ENCODE results near the gene DDX23. TPM values are rescaled to one million over a fixed set of nuclear protein-coding genes. Genes with fewer than 3 reads are reported as not detected.
"Not testable (repeated sequence)": the region's sequence is repeated elsewhere in the genome, so short reads cannot be mapped to it uniquely, and the experiment has no call there.

The DDX23 gene
- 59.8 TPM for polyA plus RNA-seq (ENCODE audit: insufficient read length)

DNA sequence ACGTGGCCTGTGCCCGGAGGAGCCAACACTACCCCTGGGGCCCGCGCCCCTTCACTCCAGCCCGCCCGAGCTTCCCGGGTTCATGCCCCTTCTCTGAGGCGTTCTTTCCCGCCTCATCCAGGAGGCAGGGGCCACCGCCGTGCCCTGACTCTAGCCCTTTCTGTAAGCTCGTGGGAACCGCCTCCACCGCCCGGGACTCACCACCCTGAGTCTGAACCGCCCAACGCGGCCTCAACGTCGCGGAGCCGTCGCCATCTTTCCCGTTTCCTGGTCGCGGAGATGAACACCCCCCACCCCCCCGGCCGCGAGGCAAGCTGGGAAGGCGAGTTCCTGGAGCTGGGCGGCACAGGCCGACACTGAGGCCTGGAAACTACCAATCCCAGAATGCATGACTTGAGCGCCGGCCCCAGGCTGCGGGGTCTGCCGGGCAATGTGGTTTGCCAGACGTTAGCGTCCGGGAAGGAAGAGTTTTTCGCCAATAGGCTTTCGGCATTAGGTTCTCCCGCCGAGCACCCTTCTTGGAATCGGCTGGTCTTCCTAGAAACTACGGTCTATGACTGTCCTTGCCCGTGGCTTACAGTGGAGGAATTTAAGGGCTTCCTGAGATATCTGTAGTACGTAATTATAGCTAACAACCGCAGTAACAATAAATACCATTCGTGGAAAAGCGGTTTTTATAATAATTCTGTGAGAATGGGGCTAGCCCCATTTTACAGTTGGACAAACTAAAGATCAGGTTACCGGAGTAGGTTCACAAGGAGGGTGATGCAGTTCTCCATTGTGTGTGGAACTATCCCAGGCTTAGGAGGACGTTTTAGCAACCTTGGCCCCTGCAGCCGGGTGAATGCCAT lies at the start of gene DDX23:
Gene DDX23, minus strand, starts transcription at position 281 of the 851 bp plus-strand sequence. CDS start 6,381 bp downstream, outside the sequence.
- DNase-seq, result peak; percentile 98

GRCh38 chr12:48901278-48901677 lies 49.3 kb upstream of the DDX23 start:
- no peak for DNase-seq

DNA sequence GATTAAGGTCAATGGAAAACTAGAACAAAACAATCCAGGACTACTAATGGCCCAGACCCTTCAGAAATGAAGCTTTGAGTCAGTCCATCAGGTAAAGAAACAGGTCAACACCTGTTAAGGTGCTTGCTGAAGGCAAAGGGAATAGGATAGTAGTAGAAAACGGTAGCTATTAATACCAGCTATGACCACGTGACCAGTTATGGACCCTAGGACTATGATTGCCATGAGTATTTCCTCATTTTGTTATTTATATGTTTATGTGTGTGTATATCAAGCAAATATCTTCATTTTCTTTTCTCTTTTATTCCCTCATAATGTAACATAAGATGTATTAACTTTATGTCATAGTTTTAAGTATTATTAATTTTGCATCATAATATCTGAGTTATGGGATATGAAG lies 47.7 kb upstream of the DDX23 start:
- DNase-seq, result no peak

DNA sequence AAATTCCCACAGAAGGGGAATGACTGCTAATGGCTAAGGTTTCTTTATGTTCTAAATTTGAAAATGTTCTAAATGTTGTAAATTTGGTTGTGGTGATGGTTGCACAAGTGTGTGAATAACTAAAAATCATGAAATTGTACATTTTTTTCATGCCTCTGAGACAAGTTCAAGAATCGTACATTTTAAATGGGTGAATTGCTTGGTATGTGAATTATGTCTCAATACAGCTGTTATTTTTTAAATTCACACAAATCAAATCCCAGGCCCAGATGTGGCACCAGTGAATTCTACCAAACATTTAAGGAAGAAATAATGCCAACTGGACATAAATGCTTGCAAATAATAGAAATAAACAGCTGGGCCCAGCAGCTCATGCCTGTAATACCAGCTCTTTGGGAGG lies 42.3 kb upstream of the DDX23 start:
- DNase-seq, result no peak

DNA sequence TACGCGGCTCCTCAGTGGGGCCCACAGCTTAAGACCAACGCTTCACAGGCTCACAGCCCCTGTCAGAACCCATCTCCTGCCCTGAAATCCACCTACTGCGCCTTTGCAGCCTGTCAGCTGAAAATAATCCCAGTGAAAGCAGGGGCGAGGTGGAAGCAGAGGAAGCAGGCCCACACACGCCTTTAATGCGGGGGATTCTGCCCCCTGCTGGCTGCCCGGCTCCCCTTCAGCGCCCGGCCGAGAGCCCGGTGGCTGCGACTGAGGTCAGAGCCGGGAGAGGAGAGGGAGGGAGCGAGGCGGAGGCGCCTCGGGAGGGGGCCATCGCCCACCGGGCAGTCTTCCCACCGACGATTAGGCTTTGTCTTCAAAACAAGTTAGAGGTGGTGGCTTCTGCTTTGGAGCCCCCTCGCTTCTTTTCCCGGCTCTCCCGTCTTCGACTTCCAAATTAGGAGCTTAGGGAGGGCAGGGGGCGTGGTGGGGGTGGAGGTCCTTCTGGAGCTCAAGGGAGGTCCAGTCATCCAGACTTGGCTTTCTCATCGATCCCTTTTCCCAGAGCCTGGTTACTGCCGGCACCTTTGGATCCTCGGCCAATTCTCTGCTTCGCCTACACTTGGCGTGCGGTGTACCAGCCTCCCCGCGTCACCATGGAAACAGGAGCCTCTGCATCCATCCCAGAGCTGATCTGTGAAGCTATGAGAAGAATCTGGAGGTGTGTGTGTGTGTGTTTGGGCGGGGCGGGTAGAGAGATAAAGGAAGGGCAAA lies 38.9 kb upstream of the DDX23 start:
- DNase-seq, result peak; percentile 79

DNA sequence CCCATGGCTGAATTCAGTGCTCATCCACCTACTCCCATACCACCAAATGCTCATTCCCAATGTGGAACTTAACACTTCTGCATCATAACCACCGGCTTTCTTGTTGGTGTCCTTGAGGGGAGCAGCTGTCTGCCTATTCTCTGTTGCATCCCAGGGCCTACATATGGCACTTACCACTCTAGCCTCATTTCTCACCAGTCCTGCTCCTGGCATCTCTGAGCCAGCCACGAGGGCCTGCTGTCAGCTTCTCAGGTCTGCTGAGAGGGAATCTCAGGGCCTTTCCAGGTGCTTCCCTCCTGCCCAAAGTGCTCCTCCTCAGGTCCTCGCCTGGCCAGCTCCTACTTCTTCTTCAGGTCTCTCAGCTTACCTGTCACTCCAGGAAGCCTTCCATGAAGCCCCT lies 37.7 kb upstream of the DDX23 start:
- DNase-seq, result no peak

DNA sequence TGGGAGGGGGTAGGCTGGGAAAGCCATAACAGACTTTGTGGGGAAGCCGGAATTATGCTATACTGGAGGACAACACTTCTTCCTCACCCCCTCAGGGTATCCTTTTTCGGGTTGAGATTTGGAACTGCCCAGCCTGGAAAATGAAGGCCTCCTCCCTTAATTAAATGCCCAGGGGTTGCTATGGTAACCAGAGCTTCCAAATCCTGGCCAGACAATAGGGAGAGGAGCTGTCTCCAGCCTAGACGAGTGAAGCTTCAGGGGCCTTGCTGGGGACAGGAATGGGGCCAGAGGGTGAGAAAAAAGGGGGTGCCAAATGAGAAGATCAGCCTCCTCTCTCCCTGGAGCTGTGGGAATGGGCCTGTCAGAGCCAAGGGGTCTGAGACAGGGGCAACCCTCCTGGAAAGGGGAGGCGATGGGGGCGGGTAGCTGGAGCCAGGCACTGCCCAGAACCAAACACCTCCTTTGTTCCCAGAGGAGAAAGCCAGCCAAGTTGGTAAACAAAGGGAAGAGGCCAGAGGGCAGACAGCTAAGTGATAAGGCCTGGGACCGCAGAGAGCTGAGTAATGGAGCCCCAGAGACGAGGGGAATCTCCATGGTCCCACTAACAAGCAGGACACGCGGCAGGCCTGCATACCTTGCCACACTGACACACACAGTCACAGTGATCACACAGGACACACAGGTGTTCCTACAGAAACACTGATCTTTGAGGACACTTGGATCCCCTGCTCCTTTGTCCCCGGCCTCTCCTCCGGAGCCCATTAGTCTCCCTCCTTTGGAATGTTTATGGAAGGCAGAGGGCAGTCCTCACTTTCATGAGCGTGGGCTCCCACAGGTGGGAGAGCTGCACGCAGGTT lies 31.6 kb upstream of the DDX23 start:
- no peak for DNase-seq

GRCh38 chr12:48882972-48883304 lies 31.0 kb upstream of the DDX23 start:
- DNase-seq, result no peak

- DNase-seq, result peak; percentile 48
These were observed 30.3 kb upstream of the DDX23 start for GRCh38 chr12:48882315-48882687.

DNA sequence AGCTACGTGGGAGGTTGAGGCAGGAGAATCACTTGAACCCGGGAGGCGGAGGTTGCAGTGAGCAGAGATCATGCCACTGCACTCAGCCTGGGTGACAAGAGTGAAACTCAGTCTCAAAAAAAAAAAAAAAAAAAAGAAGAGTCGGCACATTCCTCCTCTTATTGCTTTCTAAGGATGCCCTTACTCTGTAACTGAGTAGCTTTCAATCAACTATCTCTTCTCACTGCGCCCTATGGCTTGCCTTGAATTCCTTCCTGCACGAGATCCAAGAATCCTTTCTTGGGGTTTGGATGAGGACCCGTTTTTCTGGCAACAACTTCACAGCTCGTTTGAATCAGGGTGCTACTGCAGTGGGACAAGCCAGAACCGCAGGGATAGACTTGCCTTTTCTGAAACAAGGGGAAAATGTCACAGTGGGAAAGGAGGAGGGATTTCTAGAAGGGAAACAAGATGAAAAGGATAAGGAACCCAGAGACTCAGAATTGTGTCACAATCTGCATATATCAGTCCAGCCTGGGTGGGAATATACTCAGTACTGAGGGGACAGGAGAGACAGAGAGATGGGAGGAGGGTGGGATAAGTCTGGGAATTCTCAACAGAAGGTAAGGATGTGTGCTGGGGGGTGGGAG lies 29.8 kb upstream of the DDX23 start:
- DNase-seq, result no peak

- DNase-seq, result no peak
These were observed 28.7 kb upstream of the DDX23 start for GRCh38 chr12:48880647-48881046.

- no peak for DNase-seq
These were observed 26.6 kb upstream of the DDX23 start for GRCh38 chr12:48878548-48878947.

DNA sequence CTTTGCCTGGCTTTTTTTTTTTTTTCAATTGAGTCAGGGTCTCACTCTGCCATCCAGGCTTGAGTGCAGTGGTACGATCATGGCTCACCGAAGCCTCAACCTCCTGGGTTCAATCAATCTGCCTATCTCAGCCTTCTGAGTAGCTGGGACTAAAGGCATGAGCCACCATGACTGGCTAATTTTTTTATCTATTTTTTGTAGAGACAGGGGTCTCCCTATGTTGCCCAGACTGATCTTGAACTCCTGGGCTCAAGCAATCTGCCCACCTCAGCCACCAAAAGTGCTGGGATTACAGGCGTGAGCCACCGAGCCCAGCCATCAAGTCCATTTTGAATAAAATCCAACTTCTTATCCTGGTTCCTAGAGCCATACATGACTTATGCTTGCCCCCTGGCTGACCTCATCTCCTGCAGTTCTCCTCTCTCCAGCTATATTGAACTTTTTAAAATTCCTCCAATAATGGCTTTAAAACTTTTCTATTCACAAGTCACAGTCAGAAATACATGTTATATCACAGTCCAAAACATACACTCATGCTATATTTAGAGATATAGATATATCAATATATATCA lies 24.1 kb upstream of the DDX23 start:
- DNase-seq, result no peak

- not testable (repeated sequence) for DNase-seq
These were observed 21.6 kb upstream of the DDX23 start for GRCh38 chr12:48873534-48873933.

DNA sequence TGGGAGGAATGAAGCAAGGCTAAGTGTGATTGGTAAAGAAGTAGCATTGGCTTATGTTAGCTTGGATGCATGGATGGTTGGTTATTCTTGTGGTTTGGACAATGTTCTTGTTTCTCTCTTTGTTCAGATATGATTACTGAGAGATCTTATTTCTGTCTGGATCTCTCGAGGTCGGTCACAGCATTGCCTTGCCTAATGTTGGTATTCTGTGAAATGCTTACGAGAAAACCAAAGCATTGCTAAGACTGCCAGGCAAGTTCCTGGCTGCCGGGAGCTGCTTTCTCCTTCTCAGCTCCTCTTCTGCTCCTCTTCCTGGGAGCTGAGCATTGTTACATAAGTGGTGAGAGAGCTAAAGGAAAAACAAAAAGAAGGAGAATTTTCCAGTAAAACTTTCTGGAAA lies 21.1 kb upstream of the DDX23 start:
- no peak for DNase-seq

DNA sequence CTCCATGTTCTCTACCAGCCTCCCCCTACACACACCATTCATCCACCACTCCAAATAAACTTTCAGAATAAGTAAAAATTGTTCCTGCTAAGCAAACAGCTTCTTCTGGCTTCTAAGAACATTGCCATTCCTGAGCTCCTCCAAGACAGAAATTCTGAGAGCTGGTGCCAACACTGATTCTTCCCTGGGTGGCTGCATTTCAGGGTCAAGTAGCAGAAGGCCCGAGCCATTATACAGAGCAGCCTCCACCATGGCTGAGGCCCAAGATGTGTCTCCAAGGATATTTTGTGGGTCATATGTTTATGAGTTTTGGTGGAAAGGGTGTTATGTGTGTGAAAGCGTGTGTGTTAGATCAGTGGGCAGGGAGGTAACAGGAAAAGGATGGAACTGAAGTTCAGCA lies 17.2 kb upstream of the DDX23 start:
- no peak for DNase-seq

- DNase-seq, result no peak
These were observed 16.5 kb upstream of the DDX23 start for GRCh38 chr12:48868451-48868850.

DNA sequence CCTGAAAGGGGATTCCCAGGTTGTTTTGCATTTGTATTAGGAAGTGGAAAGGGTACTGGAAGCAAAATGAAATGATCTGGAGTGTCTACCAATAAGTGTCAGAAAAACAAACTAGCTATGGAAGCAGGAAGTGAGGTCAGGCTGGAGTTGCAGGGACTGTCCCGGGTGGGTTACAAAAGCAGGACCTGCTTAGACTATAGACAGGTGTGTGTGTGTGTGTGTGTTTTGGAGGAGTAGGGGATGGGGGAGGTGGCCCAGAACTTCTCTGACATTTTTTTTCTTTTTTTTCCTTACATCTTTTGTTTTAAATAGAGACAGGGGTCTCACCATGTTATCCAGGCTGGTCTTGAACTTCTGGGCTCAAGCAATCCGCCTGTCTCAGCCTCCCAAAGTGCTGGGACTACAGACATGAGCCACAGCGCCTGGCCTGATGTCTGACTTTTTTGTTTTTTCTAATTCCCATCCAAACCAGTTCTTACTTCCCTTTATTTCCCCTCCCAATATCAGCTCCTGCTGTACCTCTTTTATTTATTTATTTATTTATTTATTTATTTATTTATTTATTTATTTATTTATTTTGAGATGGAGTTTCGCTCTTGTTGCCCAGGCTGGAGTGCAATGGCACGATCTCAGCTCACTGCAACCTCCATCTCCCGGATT lies 14.2 kb upstream of the DDX23 start:
- DNase-seq, result no peak

DNA sequence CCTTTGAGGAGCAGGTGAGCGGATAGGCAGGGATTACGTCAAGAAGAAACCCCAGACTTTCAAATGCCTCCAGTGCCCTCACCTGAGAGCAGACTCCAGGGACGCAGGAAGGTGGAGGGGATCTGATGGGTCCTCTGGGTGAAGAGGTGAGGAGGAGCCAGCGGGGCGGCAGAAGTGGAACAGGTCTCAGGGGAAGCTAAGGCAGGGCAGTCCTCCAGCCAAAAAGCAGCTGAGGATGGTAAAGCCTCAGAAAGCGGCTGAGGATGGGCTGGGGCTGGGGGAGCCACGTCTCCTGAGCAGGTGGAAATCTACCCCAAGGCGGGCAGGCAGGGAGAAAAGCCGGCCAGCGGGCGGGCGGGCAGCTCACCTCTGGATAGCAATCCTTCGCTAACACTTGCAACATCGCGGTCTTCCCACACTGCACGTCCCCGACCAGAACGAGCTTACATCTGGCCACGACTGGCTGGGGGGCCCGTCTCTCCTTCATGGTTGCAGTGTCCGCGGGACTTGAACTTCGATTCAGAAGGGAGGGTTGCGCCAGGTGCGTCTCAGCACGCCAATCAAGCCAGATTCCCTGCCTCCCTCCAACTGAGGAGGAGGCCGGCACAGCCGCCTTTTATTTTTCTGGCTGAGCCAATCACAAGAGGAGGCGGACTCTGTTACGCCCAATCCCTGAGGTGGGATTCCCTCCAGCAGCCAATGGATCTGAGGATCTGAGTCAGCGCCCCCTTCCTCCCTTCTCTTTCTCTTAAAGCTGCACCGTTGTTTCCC lies 13.5 kb upstream of the DDX23 start, which contains the start of gene RND1:
Gene RND1, minus strand, starts transcription at position 590 of the 771 bp plus-strand sequence. Its CDS starts 103 bp downstream, at position 487.
- DNase-seq, result peak; percentile 90

DNA sequence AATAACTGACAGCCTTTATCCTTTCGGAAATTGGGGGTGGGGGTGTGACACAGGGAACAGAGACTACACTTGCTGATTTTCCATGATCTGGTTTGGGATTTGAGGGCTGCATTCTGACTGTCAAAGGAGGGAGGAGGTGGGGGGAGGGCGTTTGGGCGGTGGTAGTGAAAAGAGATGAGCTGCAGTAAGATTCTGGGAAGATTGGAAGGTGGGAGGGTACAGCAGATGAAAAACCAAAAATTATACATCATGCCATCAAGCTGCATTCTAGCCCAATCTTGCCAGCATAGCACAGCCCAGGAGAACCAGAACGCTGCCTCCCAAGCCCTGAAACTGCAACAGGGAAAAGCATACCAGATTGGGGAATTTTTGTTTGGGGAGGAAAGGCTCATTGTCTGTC lies 11.3 kb upstream of the DDX23 start:
- DNase-seq, result no peak

- DNase-seq, result no peak
These were observed 10.8 kb upstream of the DDX23 start for GRCh38 chr12:48862760-48863159.
